ENCODE results near the gene CPT1A. TPM values are rescaled to one million over a fixed set of nuclear protein-coding genes. Genes with fewer than 3 reads are reported as not detected.

Gene CPT1A
- total and polyA plus RNA-seq, 10 of the 15 experiments (the other 5 are each of a cell fraction or from before 2014, with no cell fraction given), result 1.1 to 17.5 (median 6.0) TPM

- no peaks in the 10 kb centered on the region for H3K4me1 ChIP-seq (ENCODE audit: control insufficient read depth, insufficient read depth, low read length)
- peak; percentile 47; the same call in 2 of the 3 replicates for ATAC-seq
- no peaks in the 10 kb centered on the region for H3K9me3 ChIP-seq (replicated peaks; ENCODE audit: control insufficient read depth, insufficient read depth, low read length)
- no peak overlapping the region for H3K27ac ChIP-seq (ENCODE audit: control insufficient read depth, insufficient read depth)
- H2AFZ ChIP-seq (ENCODE audit: control insufficient read depth, low read depth, low read length), result no peak overlapping the region
- in situ Hi-C loops (cut with MboI) (no loop called here), intact Hi-C loops (cut with micrococcal nuclease; ENCODE audit: unreplicated experiment) (no loop called here)
- H3K79me2 ChIP-seq (ENCODE audit: control insufficient read depth, insufficient read depth, low read length), result no peaks in the 10 kb centered on the region
- H3K36me3 ChIP-seq (ENCODE audit: control insufficient read depth in 2 of 2, insufficient read depth in 2 of 2, low read length in 1 of 2), result peaks cover 2 to 7% of the 10 kb centered on the region in 2 experiments; a peak in 2 of 4 replicates
- H4K20me1 ChIP-seq (ENCODE audit: control insufficient read depth, insufficient read depth), result no peaks in the 10 kb centered on the region
- no peaks in the 10 kb centered on the region for H3K27me3 ChIP-seq (replicated peaks in 1 of 2; ENCODE audit: control insufficient read depth in 2 of 2, insufficient read depth in 2 of 2, low read length in 1 of 2)
- ChIA-PET SMC1A (ENCODE audit: uncharacterized antibody, unreplicated experiment) (no interaction called here), RAD21 (ENCODE audit: unreplicated experiment) (no interaction called here), CTCF (no interaction called here), POLR2A (no interaction called here)
- no peak for FAIRE-seq
- TF ChIP-seq HDGF (IDR thresholded peaks at IDR 0.05), result no peak
- TF ChIP-seq TCF7 (IDR thresholded peaks at IDR 0.05; ENCODE audit: borderline replicate concordance), result no peak
- TF ChIP-seq EED (IDR thresholded peaks at IDR 0.05; ENCODE audit: low read depth), result no peak
- TF ChIP-seq, protein P1, sequence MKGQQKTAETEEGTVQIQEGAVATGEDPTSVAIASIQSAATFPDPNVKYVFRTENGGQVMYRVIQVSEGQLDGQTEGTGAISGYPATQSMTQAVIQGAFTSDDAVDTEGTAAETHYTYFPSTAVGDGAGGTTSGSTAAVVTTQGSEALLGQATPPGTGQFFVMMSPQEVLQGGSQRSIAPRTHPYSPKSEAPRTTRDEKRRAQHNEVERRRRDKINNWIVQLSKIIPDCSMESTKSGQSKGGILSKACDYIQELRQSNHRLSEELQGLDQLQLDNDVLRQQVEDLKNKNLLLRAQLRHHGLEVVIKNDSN (IDR thresholded peaks at IDR 0.05; ENCODE audit: borderline replicate concordance, extremely low read length, insufficient read depth, low read depth, low read length), result peak; percentile 11
- no peak for TF ChIP-seq ZSCAN29 (IDR thresholded peaks at IDR 0.05)
- TF ChIP-seq NRF1 (conservative IDR thresholded peaks at IDR 0.05; ENCODE audit: low read depth, low read length), result no peak
- no peak for TF ChIP-seq TCF12 (IDR thresholded peaks at IDR 0.05; ENCODE audit: low read depth, low read length)
- TF ChIP-seq GATAD2B (conservative IDR thresholded peaks at IDR 0.05; ENCODE audit: low read depth), result no peak
- no peak for TF ChIP-seq NR2C2 (IDR thresholded peaks at IDR 0.05; ENCODE audit: borderline replicate concordance, control insufficient read depth, insufficient read length, low read depth)
- BruUV-seq (replicated peaks), result no TSS peak
- no peak overlapping the region for H3K4me3 ChIP-seq
- DNase-seq (ENCODE audit: low read depth, low spot score), result no peak
- no peak overlapping the region for H3K4me2 ChIP-seq (ENCODE audit: control insufficient read depth, insufficient read depth)
- 65% methylated on average over 4 of the region's 4 CpGs for WGBS (ENCODE audit: insufficient coverage, insufficient replicate concordance, low lambda C conversion rate, missing lambda C conversion rate)
- H3K9ac ChIP-seq (ENCODE audit: control insufficient read depth, insufficient read depth, low read length), result no peak overlapping the region
These were observed 60.9 kb downstream of the CPT1A start for GRCh38 chr11:68780829-68781228.
